ENCODE measurements around the gene PPP3R1. TPM values are rescaled to one million over a fixed set of nuclear protein-coding genes. Genes with fewer than 3 reads are reported as not detected.

Gene PPP3R1
- total and polyA plus RNA-seq, 10 of the 15 experiments (the other 5 are each of a cell fraction or from before 2014, with no cell fraction given), result 1.5 to 61.0 (median 15.8) TPM

DNA sequence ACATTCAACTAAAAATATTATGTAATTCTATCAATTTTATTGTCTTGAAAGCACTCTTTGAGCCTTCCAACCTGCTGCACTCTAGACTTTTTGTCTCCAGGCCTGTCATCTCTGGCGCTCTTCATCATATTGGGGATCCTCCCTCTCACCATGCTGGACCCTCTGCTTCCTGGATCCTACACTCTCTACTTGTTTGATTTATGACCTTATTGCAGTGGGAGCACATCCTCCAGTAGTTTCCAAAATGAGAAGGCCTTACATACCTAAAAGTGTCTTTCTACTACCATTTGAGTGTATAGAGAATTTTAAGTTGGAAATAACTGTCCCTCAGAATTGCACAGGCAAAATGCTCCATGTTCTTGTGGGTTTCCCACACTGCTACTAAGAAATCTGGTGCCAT, 69.4 kb downstream of the PPP3R1 start (continued):
- TF ChIP-seq, protein P1, sequence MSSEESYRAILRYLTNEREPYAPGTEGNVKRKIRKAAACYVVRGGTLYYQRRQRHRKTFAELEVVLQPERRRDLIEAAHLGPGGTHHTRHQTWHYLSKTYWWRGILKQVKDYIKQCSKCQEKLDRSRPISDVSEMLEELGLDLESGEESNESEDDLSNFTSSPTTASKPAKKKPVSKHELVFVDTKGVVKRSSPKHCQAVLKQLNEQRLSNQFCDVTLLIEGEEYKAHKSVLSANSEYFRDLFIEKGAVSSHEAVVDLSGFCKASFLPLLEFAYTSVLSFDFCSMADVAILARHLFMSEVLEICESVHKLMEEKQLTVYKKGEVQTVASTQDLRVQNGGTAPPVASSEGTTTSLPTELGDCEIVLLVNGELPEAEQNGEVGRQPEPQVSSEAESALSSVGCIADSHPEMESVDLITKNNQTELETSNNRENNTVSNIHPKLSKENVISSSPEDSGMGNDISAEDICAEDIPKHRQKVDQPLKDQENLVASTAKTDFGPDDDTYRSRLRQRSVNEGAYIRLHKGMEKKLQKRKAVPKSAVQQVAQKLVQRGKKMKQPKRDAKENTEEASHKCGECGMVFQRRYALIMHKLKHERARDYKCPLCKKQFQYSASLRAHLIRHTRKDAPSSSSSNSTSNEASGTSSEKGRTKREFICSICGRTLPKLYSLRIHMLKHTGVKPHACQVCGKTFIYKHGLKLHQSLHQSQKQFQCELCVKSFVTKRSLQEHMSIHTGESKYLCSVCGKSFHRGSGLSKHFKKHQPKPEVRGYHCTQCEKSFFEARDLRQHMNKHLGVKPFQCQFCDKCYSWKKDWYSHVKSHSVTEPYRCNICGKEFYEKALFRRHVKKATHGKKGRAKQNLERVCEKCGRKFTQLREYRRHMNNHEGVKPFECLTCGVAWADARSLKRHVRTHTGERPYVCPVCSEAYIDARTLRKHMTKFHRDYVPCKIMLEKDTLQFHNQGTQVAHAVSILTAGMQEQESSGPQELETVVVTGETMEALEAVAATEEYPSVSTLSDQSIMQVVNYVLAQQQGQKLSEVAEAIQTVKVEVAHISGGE (CRISPR knock-in tag; IDR thresholded peaks at IDR 0.05), result no peak
- no peak for TF ChIP-seq KDM1A (IDR thresholded peaks at IDR 0.05; ENCODE audit: borderline replicate concordance)
- TF ChIP-seq CHD1 (IDR thresholded peaks at IDR 0.05; ENCODE audit: low read depth, low read length), result no peak
- no peak for TF ChIP-seq ZNF274 (IDR thresholded peaks at IDR 0.05; ENCODE audit: insufficient read depth, insufficient read length)

DNA sequence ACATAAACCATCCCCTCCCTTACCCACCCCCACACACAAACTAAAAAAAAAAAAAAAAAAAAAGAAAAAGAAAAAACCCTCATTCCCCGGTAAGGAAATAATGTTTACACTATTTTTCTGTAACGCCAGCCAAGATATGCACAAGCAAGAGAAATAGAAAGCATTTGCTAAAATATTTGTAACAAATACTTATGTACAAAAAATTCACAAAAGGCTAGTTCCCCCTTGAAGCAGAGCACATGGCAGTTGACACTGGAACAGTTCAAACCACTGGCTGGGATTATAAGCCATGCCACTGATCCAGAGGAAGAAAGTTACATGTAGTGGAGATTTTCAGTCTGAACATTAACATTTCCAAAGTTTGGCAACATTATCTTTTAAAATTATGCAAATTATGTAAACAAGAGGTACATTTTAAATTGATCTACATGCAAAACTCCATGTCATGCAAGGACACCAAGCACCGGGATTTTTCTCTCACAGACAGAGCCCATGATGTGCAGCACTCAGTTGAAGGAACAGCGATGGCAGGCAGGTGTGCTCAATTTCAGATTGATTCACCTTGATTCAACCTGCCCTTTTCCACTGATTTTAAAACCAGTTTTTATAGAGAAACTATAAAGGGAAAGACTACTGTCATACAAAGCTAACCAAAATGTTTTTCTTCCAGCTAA, 73.2 kb downstream of the PPP3R1 start:
- peaks cover 5 to 14% of the 10 kb centered on the region in 2 experiments for H3K36me3 ChIP-seq (ENCODE audit: control insufficient read depth in 2 of 2, insufficient read depth in 2 of 2, low read length in 1 of 2)
- in situ Hi-C loops (cut with MboI), result no loop called here
- TSS peak; percentile 47 for BruUV-seq (replicated peaks)
- no peak overlapping the region for H3K9ac ChIP-seq (ENCODE audit: control insufficient read depth, insufficient read depth, low read length)
- intact Hi-C loops (cut with micrococcal nuclease; ENCODE audit: unreplicated experiment), result no loop called here
- no peaks in the 10 kb centered on the region for H4K20me1 ChIP-seq (ENCODE audit: control insufficient read depth, insufficient read depth)
- WGBS (ENCODE audit: insufficient coverage, insufficient replicate concordance, low lambda C conversion rate, missing lambda C conversion rate), result 89% methylated on average over 4 of the region's 4 CpGs
- H3K79me2 ChIP-seq (ENCODE audit: control insufficient read depth, insufficient read depth, low read length), result no peaks in the 10 kb centered on the region
- ATAC-seq (no peak), FAIRE-seq (no peak), DNase-seq (ENCODE audit: low read depth, low spot score) (no peak)
- H2AFZ ChIP-seq (ENCODE audit: control insufficient read depth, low read depth, low read length), result no peak overlapping the region
- H3K27ac ChIP-seq (ENCODE audit: control insufficient read depth, insufficient read depth), result no peak overlapping the region
- H3K9me3 ChIP-seq (replicated peaks; ENCODE audit: control insufficient read depth, insufficient read depth, low read length), result no peaks in the 10 kb centered on the region
- CTCF ChIA-PET, result interaction anchor here (0.6 to 1.7 kb wide), 6 partner anchors 13 to 485 kb away, joined by 3 to 9 read pairs (median 6); no protein-coding TSS in a partner anchor
- POLR2A ChIA-PET, result interaction anchor here (1.4 kb wide), 1 partner anchor 13 kb away, joined by 3 read pairs; no protein-coding TSS in a partner anchor
- SMC1A ChIA-PET (ENCODE audit: uncharacterized antibody, unreplicated experiment), result interaction anchor here (1.4 to 1.7 kb wide), 4 partner anchors 10 to 57 kb away, joined by 4 to 7 read pairs (median 4); no protein-coding TSS in a partner anchor
- TF ChIP-seq, protein P2, sequence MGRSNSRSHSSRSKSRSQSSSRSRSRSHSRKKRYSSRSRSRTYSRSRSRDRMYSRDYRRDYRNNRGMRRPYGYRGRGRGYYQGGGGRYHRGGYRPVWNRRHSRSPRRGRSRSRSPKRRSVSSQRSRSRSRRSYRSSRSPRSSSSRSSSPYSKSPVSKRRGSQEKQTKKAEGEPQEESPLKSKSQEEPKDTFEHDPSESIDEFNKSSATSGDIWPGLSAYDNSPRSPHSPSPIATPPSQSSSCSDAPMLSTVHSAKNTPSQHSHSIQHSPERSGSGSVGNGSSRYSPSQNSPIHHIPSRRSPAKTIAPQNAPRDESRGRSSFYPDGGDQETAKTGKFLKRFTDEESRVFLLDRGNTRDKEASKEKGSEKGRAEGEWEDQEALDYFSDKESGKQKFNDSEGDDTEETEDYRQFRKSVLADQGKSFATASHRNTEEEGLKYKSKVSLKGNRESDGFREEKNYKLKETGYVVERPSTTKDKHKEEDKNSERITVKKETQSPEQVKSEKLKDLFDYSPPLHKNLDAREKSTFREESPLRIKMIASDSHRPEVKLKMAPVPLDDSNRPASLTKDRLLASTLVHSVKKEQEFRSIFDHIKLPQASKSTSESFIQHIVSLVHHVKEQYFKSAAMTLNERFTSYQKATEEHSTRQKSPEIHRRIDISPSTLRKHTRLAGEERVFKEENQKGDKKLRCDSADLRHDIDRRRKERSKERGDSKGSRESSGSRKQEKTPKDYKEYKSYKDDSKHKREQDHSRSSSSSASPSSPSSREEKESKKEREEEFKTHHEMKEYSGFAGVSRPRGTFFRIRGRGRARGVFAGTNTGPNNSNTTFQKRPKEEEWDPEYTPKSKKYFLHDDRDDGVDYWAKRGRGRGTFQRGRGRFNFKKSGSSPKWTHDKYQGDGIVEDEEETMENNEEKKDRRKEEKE (IDR thresholded peaks at IDR 0.05), result no peak
- TF ChIP-seq, protein P3, sequence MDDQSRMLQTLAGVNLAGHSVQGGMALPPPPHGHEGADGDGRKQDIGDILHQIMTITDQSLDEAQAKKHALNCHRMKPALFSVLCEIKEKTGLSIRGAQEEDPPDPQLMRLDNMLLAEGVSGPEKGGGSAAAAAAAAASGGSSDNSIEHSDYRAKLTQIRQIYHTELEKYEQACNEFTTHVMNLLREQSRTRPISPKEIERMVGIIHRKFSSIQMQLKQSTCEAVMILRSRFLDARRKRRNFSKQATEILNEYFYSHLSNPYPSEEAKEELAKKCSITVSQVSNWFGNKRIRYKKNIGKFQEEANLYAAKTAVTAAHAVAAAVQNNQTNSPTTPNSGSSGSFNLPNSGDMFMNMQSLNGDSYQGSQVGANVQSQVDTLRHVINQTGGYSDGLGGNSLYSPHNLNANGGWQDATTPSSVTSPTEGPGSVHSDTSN (IDR thresholded peaks at IDR 0.05; ENCODE audit: insufficient replicate concordance, low read depth, low read length), result no peak
- TF ChIP-seq SP1 (IDR thresholded peaks at IDR 0.05; ENCODE audit: low read depth, low read length), result no peak
- TF ChIP-seq ZSCAN29 (IDR thresholded peaks at IDR 0.05), result no peak
- TF ChIP-seq NR2C1 (IDR thresholded peaks at IDR 0.05), result no peak
- TF ChIP-seq EZH2 (IDR thresholded peaks at IDR 0.05; ENCODE audit: borderline replicate concordance, control insufficient read depth, low read depth, low read length), result no peak
- no peak for TF ChIP-seq JUNB (IDR thresholded peaks at IDR 0.05)
- no peak for TF ChIP-seq TCF7 (IDR thresholded peaks at IDR 0.05; ENCODE audit: borderline replicate concordance)
- TF ChIP-seq TARDBP (IDR thresholded peaks at IDR 0.05; ENCODE audit: borderline replicate concordance), result no peak
- H3K4me2 ChIP-seq (ENCODE audit: control insufficient read depth, insufficient read depth), result no peak overlapping the region
- RAD21 ChIA-PET (ENCODE audit: unreplicated experiment), result no interaction called here
- H3K4me3 ChIP-seq, result no peak overlapping the region
- H3K27me3 ChIP-seq (replicated peaks in 1 of 2; ENCODE audit: control insufficient read depth in 2 of 2, insufficient read depth in 2 of 2, low read length in 1 of 2), result no peaks in the 10 kb centered on the region
- no peaks in the 10 kb centered on the region for H3K4me1 ChIP-seq (ENCODE audit: control insufficient read depth, insufficient read depth, low read length)

All from GM12878 (cell line).